Ovary (tissue), 3 donors: Measurements from ENCODE around the gene CNKSR3.

Source experiments
- POLR2A ChIP-seq: fragments of 450-650 bp; IDR thresholded peaks from one replicate; pipeline ENCODE4 v1.6.1; 2017; ENCODE audit warnings: antibody characterized with exemption, mild to moderate bottlenecking, moderate library complexity
- TF ChIP-seq, protein P1 (sequence below), 3 donors: fragments of 450-650 bp in 2 of 3; fragments of 200-600 bp in 1 of 3; IDR thresholded peaks; one replicate each; pipeline versions ENCODE4 v1.5.1 to v1.8.0; 2016 to 2022; ENCODE audit warnings: antibody characterized with exemption in 3 of 3, mild to moderate bottlenecking in 1 of 3
- donor health status: DM: no; HTN: no; CAD: no.

DNA sequence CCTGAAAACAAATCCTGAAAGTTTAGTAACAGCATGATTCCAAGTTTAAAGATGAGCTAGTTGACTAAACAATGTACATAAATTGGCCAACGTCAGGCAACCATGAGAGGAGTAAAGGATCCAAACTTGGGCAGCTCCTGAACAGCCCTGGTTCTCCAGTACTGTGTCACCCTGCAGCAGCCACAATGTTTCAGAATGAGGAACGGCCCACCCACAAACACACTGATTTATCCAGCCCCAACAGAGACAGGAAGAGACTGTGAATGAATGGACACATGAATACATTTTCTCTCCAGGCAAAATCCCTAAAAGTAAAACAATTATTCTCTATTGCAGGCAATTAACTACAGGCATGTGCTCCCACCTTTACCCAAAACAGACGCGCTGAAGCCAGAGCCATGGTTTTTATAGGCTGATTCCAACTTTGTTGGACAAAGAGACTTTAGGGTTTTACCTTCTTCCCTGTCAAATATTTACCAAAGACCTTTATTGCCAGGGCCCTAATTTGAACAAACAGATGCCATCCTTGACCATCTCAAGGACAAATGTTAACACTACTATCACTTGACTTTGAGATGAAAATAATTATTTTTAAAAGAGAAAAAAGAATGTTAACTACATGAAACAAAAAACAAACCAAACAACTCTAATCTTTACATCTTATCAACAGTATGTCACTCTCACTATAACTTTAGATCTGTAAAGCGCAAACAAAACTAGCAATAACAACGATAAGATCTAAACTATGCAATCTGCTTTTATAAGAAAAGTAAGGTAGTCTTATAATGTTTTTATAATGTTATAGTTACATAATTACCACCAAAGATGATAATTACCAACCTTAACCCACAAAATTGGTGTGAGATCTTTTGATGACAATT, 22.9 kb downstream of the CNKSR3 start:
- TF ChIP-seq, protein P1, sequence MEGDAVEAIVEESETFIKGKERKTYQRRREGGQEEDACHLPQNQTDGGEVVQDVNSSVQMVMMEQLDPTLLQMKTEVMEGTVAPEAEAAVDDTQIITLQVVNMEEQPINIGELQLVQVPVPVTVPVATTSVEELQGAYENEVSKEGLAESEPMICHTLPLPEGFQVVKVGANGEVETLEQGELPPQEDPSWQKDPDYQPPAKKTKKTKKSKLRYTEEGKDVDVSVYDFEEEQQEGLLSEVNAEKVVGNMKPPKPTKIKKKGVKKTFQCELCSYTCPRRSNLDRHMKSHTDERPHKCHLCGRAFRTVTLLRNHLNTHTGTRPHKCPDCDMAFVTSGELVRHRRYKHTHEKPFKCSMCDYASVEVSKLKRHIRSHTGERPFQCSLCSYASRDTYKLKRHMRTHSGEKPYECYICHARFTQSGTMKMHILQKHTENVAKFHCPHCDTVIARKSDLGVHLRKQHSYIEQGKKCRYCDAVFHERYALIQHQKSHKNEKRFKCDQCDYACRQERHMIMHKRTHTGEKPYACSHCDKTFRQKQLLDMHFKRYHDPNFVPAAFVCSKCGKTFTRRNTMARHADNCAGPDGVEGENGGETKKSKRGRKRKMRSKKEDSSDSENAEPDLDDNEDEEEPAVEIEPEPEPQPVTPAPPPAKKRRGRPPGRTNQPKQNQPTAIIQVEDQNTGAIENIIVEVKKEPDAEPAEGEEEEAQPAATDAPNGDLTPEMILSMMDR (IDR thresholded peaks at IDR 0.05): no peak
- no peak for TF ChIP-seq POLR2A
